GM21723 (cell line): ENCODE measurements around the gene SCN2A.
A peak's percentile ranks its signal among the peaks of the same experiment; 100 is the strongest.
"Not testable (repeated sequence)": the region's sequence is repeated elsewhere in the genome, so short reads cannot be mapped to it uniquely, and the experiment has no call there.

Experiments
- ATAC-seq: cut with Tn5 transposase; IDR thresholded peaks from one replicate; pipeline ENCODE4 v1.9.1; 2021; ENCODE audit warnings: mild to moderate bottlenecking, moderate library complexity; ENCODE audit not compliant: unreplicated experiment

Gene SCN2A

GRCh38 chr2:165251366-165251765 lies 12.2 kb downstream of the SCN2A start:
- ATAC-seq = no peak

DNA sequence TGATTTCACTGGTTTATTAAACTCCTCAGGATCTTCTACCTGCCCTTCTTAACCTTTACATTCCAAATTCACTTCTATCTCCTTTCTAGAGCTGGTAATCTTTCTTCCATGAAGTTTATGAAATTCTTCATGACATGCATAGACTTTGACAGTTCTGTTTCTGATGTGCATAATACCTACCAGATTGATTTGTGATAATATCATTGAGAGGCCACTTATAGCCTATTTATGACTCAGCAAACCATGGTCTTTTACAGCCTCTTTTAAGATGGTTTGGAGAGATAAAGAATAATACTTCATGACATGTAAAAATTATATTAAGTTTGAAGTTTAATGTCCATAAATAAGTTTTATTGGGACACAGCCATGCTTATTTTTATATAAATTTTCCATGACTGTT lies 14.0 kb downstream of the SCN2A start:
- ATAC-seq = no peak

GRCh38 chr2:165256618-165257017 lies 17.4 kb downstream of the SCN2A start:
- ATAC-seq = no peak

DNA sequence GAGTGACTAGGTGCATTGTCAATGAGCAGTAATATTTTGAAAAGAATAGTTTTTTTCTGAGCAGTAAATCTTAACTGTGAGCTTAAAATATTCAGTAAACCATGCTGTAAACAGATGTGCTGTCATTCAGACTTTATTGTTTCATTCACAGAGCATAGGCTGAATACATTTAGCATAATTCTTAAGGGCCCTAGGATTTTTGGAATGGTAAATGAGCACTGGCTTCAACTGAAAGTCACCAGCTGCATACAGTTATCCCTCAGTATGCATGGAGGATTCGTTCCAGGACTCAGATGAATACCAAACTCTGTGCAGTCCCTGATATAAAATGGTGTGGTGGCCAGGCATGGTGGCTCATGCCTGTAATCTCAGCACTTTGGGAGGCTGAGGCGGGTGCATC lies 21.1 kb downstream of the SCN2A start:
- ATAC-seq = not testable (repeated sequence)

- ATAC-seq = peak; percentile 84
Observed at GRCh38 chr2:165268754-165269153, 29.5 kb downstream of the SCN2A start.

GRCh38 chr2:165273176-165273575 lies 34.0 kb downstream of the SCN2A start:
- no peak for ATAC-seq

- no peak for ATAC-seq
Observed at GRCh38 chr2:165274698-165275097, 35.5 kb downstream of the SCN2A start.

DNA sequence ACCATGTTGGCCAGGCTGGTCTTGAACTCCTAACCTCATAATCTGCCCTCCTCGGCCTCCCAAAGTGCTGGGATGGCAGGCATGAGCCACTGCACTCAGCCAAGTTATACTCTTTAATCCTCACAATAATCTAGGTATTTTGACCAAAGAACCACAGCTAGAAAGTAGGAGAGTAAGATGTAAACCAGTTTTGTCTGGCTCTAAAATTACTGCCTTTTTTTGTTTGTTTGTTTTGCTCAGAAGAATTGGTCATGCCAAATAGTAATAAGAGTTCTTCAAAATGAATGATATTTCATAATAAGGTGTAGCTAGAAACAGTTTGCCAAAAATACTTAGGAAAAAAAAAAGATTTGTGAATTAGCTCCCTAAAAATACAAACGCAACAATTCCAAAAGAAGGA lies 36.7 kb downstream of the SCN2A start:
- no peak for ATAC-seq

DNA sequence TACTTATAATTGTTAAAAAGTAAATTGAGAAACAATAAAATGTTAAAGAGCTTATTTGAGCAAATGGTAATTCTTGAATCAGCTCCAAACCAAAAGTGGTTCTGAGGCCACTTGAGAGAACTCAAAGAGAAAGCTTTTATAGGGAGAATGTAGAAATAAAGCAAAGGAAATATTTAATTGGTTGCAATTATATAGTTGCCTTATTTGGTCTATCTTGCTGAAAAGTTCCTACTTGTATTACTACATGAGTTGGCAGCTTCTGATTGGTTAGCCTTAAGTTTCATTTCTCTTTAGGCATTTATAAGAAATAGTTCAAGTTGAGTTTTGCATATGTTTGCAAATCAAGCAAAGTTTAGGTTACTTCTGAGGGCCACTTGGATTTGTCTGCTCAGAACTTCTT lies 38.1 kb downstream of the SCN2A start:
- ATAC-seq = no peak

- ATAC-seq = no peak
Observed at GRCh38 chr2:165277860-165278656, 38.8 kb downstream of the SCN2A start.

DNA sequence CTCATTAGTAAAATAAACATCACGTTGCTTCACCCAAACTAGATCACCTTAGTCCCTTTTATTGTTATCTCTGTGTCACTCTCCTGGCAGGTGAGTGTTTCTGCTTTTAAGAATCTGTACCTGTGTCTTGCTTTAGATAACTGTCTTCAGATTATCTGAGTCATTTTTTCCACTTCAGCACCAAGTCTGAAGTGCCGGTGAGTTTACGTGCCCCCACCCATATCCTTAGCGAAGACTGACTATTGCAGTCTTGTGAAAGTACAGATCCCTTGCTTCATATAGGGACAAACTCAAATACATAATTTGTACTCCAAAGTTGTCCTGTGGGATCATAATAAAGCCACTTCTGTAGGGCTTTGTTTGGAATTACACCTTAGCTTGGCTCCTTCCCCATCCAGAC lies 41.1 kb downstream of the SCN2A start:
- ATAC-seq = no peak

- no peak for ATAC-seq
Observed at GRCh38 chr2:165281387-165281786, 42.2 kb downstream of the SCN2A start.

DNA sequence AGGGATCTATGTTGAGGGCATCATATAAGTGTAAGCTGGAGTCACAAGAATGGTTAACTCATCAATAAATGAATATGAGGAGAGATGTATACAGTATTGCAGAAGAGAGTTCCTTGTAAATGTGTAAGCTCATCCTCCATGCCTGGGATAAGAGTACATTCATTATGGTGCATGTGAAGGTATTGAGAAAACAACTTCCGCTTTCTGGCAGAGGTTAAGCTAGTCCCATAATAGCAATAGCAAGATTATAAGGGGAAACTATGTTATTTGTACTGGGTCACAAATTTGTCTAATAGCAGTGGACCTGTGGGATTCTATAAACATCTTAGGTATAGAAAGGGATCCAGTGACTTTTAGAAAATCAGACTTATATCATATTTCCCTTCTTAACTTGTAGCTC lies 44.1 kb downstream of the SCN2A start:
- no peak for ATAC-seq

GRCh38 chr2:165287094-165287778 lies 48.0 kb downstream of the SCN2A start:
- ATAC-seq = no peak

DNA sequence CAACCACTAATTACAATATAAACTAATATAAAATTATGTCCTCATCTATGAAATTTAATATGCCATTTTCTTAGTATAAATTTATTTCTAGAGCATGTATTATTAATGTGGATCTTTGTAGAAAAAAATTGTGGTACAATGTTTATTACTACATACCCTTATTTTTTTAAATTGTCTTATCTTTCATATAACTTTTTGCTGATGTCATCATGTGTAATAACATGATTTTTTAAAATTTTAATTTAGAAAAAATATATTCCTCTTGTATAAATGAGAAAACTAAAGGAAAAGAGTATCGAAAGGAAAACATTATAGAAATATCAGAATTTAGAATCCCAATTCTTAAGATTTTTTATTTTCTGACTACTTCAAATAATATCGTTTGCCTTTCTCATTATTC lies 49.9 kb downstream of the SCN2A start:
- no peak for ATAC-seq

DNA sequence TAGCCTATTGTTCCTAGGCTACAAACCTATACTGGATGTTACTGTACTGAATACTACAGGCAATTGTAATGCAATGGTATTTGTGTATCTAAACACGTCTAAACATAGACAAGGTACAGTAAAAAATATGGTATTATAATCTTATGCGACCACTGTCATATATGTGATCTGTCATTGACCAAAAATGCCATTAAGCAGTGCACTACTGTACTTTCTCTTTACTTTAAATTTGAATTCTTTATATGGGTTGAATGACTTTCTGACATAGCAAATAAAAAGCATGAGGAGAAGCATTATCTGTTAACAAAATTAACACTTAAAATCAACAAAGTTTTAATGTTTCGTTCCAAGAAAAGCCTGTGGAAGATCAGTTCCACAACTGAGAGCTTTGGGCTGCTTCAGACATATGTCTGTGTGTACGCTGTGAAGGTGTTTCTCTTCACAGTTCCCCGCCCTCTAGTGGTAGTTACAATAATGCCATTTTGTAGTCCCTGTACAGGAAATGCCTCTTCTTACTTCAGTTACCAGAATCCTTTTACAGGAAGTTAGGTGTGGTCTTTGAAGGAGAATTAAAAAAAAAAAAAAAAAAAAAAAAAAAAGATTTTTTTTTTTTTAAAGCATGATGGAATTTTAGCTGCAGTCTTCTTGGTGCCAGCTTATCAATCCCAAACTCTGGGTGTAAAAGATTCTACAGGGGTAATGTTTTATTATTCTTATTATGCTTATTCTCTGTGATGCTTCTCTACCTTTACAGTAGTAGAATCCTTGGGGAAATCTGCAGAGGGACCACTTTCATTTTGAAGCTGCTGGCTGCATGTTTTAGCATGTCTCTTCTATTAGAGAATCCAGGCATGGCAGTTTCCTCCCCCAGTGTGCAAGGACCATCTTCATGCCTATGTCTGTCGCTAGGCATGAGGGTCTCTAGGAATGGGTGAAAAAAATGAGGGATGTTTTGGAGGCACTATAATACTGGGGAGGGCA lies 54.5 kb downstream of the SCN2A start:
- peak; percentile 100 for ATAC-seq

DNA sequence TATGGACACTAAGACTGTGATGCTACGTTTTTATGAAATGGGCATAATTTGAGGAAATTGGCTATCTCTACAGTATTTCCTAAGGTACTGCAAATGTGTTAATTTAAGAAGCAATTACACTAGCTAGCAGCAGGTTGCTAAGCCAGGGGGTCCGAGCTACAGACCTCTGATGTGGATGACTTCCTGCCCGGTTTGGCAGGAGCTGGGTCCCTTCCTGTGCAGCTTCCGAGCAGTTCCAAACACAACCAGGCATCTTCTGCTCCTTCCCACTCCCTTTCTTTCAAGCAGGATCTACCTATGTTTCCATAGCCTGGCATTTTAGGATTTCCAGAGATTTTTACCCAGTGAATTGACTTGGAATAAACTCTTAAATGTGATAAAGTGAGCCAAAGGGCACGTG lies 55.7 kb downstream of the SCN2A start:
- no peak for ATAC-seq

DNA sequence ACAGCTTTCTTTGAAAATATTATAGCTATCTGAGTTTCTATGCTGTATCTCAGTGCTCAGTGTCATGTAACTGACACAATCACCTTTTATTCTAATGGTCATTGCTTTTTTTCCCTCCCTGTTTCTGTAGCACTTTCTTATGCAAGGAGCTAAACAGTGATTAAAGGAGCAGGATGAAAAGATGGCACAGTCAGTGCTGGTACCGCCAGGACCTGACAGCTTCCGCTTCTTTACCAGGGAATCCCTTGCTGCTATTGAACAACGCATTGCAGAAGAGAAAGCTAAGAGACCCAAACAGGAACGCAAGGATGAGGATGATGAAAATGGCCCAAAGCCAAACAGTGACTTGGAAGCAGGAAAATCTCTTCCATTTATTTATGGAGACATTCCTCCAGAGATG lies 56.4 kb downstream of the SCN2A start:
- no peak for ATAC-seq

DNA sequence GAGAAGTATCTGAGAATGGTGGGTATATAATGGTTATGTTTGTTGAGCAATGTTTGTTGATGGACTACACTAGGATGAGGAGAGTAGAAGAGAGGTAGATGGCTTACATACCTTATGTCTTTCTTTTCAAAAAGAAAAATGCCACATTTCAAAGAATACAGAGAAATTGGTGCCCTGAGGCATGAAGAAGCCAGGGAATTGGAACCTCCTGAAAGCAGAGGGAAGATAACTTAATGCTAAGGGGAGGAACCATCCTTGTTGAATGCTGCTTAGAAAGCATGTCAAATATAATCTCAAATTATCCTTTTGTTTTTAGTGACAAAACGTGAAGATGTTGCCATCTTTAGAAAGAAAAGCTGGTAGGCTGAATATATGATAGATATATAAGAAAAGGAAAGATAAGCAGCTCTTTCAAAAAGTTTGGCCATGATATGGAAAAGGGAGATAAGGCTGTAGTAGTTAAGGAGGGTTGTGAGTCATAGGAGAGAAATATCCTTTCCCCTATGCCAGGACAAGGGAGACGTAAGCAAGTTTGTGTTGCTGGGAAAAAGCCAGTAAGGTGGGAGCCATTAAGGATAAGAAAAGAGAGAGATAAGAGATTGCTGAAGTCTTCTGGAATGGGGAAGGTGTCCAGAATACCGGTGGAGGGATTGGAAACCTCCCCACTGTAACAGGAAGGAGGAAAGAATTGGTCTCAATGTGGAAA lies 66.3 kb downstream of the SCN2A start:
- no peak for ATAC-seq

GRCh38 chr2:165307317-165307716 lies 68.1 kb downstream of the SCN2A start:
- no peak for ATAC-seq

- ATAC-seq = no peak
Observed at GRCh38 chr2:165311949-165312348, 72.7 kb downstream of the SCN2A start.
